GM11168 (cell line): Measurements from ENCODE around the gene TLE4.
"Not testable (repeated sequence)": the region's sequence is repeated elsewhere in the genome, so short reads cannot be mapped to it uniquely, and the experiment has no call there.

ENCODE experiments used
- in situ Hi-C: fragments of 300-500 bp; cut with MboI; formaldehyde crosslinking; loops from one replicate; pipeline ENCODE4 v1.12.0; 2022; ENCODE audit warnings: low sequenced_read_pairs; ENCODE audit not compliant: unreplicated experiment

The TLE4 gene

DNA sequence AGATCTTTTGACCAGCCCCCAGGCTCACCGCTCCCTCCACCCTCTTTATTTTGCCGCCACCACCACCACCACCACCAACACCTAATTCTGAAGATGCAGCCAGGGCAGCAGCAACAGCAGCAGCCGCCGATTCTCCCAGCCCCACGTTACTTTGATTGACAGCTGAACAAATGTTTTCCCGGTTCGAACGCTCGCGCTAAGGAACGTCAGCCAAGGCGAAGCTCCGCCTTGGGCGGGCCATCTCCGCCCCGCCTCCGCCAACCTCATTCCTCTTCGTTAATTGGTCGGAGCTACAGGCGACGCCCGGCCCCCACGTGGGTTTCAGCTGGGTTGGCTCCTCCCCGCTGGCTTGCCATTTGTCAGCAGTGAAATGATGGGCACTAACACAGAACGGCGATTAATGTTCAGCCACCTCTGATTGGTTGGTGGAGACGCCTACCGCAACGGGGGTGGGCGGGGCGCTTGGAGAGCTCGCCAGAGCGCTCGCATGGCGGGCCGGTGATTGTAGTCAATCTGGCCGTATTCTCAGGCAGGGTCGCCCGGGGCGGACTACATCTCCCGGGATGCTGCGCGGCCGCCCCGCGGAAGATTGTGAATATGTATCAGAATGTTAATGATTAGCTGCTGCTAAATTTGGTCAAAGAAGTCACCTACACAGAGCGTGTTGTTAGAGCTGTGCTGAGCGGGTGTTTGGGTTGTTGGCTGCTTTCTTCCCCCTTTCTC, at the start of gene TLE4:
TSS of gene TLE4 (plus strand) at position 657 of the 723 bp plus-strand sequence. CDS start 826 bp downstream, outside the sequence.
- in situ Hi-C loops: loop anchor here (25.0 kb wide), 1 partner anchor 591 kb away; no protein-coding TSS in a partner anchor

DNA sequence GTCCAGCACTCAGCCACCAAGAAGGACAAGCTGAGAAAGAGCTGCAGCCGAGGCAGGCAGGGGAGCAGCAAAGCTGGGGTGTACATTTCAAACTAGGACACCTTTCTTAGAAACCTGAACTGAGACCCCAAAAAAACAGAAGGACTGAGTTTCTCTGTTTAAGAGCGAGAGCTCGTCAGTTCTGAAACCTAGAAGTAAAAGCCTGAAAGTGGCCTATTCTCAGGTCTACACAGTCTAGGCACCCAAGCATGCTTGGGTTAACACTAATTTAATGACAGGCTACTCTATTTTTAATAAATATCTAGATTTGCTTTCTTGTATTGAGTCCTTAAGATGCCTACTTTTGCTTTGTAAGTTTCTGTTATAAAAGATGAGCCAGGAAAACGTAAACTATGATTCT, 49.0 kb upstream of the TLE4 start:
- in situ Hi-C loops: no loop called here

DNA sequence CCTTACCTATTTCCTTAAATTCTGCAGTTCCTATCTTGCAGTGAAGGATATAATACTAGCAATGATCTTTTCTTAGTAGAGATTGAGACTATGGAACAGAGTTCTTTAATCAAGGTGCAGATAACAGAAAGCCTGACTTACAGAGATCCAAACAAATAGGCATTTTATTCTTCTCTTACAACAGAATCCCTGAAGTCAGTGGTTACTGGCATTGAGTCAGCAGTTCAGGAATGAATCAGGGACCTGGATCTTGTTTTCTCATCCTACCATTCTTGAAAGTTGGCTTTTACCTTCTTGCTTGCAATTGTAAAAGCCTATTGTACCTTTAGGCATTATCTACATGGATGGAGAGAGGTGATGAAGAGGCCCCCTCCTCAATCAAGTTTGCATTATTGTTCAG, 47.5 kb upstream of the TLE4 start:
- in situ Hi-C loops: no loop called here

DNA sequence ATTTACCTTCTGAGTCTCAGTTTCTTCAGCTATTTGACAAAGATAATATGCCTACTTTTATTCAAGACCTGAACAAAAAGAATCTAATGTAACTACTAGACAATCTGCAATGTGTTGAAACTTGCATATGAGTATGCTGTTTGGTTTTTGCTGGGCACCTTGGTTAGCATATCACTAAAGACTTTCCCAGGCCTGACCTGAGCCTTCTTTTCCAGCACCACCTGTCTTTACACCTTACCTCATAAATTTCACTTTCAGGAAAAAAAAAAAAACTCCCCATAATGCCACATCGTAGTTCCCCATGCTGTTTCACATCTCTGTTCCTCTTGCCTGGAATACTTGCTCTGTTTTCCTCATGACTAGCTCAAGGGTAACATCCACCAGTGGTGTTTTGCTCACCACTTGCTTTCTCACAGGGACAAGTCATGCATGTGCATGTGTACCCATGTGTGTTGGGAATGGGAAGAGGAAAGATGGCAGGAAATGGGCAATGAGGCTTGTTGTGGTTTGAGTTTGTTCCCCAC, 45.6 kb upstream of the TLE4 start:
- in situ Hi-C loops: no loop called here

DNA sequence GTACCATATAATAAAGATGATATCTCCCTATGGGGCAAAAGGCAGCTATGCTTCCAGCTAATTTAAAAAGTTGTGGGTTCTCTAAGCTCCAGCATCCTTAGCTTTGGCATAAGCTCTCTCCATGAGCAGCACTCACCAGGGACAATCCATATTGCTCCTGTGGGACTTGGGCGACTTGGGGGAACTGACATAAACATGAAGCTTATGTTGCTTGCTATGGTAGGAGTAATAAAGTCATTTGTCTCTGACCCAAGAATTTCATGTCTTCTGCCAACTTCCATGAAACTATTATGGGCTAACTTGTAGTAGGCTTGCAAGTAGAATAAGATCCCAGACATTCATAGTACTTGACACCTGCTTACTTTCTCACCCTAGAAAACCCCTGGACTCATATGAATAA, 36.2 kb upstream of the TLE4 start:
- in situ Hi-C loops: no loop called here

DNA sequence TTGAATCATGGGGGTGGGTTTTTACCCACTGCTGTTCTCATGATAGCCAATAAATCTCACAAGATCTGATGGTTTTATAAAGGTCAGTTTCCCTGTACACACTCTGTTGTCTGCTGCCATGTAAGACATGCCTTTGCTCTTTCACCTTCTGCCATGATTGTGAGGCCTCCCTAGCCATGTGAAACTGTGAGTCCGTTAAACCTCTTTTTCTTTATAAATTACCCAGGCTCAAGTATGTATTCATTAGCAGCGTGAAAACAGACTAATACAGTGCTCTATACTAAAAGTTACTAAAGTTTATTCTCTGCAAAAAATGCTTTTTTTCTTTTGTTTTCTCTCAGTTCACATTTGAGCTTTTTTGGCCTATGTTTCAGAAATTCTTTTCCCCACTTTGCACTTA, 33.9 kb upstream of the TLE4 start:
- in situ Hi-C loops: no loop called here

DNA sequence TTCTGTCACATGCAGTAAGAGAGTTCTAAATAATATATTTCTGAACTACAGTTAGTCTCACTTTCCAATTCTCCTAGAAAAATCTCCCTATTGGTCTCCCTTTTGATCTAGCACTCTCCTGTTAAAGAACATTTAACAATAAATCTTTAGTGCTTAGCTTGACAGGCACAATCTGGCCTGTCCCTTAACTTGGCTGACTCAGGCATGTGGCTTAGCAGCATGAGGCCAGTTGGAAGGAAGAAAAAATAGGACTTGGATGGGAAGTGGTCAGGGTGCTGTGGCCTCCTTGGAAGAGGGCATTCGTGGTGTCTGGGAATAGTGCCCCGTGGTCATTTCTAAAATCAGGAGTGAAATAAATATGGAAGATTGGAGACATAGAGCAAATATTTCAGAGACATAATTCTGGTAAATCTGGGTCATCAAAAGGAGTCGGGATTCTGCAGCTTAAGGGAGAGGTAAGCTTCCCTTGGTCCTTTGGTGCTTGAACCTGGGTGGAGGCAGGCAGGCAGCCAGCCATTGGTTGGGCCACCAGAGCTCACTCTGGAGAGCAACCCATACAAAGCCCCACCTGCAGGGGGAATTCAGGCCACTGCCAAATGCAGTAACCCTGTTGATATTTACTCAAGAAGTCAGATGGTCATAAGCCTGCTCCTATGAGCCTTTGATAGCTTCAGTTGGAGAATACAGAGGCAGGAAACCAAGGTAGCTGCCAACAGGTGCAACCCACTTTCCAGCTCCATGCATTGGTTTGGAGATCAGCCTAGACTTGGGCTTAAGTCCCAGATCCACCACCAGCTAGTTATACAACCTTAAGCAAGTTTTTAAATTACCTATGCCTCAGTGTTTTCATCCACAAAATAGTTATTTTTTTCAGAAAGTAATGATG, 28.8 kb upstream of the TLE4 start:
- in situ Hi-C loops: no loop called here

DNA sequence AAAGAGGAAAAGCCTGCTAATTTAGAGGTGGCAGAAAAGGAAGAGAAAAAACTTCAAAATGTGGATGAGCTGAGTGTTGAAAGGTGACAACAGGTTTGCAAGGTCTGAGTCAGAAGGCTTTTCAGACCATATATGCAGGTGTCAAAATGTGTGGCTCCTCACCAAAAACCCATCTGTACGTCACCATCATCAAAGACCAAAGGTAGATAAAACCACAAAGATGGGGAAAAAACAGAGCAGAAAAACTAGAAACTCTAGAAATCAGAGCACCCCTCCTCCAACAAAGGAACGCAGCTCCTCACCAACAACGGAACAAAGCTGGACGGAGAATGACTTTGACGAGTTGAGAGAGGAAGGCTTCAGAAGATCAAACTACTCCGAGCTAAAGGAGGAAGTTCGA, 27.4 kb upstream of the TLE4 start:
- in situ Hi-C loops: not testable (repeated sequence)

DNA sequence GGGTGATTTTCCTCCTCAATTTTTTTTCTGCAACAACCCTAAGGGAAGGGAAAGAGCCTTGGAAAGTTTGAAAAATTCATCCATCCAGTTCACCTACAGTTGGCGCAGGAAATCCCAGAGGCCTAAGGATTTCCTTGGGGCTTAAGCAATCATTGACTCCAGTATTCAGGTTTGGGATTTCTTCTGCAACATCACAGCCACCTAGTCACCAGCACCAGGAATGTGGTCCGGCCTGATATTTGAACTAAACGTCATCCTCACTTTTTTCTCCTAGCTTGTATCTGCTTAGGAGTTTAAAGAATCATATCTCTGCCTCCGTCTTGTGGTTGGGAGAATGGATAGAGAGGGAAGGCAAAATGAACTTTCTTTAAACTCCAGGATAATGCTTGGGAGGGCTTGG, 20.2 kb upstream of the TLE4 start:
- in situ Hi-C loops: loop anchor here (25.0 kb wide), 1 partner anchor 611 kb away; no protein-coding TSS in a partner anchor

DNA sequence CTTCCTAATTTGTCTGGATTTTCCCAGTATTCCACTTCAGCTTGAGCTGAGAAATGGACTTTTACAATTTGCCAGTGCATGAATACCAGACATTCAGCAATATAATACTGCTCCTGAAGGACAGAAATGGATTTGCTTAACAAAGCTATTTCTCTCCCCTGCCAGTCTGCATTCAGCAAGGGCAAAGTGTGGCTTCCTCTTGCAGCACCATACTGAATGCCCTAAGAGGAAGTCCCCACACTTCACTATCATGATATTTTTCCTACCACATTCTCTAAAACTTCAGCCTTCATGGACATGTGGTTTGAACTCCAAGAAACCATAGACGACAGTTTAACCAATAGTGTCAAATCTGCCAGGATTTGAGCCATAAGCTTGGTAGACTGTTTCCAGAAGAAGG, 19.8 kb upstream of the TLE4 start:
- in situ Hi-C loops: loop anchor here (25.0 kb wide), 1 partner anchor 610 kb away; no protein-coding TSS in a partner anchor

DNA sequence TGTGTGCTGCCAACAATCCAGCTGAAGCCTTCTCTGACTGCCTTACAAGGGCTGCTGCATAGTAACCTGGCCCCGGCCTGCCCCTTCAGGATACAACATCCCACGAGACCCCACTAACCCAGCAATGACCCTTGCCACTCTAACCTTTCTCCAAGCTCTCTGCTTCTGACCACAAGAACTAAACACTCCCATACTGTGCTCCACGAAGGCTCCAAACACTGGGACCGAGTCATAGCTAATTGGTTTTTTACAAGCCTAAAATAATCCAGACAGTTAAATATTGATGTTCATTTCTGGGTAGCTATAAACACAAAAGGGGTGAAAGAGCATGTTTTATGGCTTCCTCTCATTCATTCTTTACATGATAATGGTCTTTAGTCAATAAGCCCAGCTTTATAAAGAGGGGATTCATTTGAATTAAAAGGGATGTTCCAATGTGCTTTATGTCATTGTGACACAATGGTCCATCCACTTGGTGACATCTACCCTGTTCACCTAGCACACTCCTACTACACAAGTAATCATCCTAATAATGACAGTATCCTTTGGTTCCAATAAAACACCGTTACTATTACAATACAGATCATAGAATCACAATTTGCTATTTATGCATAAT, 16.2 kb upstream of the TLE4 start:
- in situ Hi-C loops: loop anchor here (25.0 kb wide), 1 partner anchor 607 kb away; no protein-coding TSS in a partner anchor

DNA sequence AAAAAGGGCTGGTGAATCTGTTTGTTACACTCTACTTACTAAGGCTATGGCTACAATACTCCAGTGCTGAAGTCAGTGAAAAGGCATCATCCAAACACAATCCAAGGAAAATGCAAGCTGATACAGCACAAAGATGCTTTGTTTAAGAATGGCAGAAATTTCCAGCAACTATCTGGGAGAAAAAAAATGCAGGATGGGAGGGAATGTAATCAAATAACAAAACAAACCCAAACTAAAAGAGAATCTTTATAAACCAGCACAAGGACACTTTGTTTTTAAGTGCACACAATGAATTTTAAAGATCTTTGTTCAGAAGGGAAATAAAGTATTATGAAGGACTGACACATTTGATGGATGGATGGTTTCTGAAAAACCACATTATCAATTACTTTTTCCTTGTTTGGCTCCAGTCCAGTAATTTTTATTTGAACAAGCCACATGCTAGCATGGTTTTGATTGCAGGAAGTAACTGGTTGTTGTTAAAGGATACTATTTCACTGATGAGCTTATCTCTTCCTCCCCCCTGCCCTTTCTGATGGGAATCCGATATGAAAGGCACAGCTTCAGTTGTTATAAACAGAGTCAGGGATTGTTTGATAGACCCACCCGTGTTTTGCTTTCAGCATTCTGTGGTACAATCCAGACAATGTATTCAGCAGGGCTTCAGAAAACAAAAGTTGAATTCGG, 12.1 kb upstream of the TLE4 start:
- in situ Hi-C loops: loop anchor here (25.0 kb wide), 1 partner anchor 603 kb away; no protein-coding TSS in a partner anchor

DNA sequence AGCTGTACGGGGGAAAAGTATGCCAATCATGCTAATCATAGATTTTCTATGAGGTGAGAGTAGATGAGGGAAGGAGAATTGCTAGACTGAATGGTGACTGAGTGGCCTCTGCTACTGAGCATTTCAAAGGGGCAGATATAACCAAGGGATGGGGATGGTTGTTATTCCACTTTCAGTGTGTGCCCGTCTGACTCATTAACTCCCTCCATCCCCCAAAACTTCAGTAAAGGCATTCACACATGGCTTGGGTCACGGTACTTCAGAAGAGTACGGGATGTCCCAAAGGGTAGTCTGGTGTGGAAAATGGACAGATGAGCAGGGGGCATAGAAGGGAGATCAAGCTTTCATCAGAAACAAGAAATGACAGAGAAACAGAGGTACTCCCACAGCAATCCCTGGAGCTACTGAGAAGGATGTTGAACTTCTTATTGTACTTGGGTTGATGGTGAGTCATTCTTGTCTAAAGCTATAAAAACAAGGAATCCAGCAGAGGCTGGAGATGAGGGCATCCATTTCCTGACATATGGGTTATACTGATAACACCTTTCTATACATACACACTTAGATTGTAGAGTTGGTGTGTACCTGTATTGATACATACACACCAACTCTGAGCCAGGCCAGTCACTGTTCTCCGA, 8.9 kb upstream of the TLE4 start:
- in situ Hi-C loops: loop anchor here (25.0 kb wide), 1 partner anchor 599 kb away; no protein-coding TSS in a partner anchor

DNA sequence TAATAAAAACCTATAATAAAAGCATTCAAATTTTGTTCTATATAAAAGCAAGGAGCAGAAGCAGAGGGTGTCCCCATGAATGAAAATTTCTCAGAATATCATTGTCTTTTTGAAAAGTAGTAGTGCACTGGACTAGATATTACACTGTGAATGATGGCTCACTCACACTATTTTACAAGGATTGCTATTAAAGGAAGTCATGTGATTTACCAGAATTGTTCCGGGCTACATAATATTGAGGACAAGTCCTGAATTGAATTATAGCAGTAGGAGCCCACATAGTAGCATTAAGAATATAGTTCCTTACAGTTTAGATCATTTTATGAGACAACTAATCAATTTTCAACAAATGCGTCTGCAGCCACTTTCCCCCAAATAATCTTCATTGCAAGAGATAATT, 7.7 kb upstream of the TLE4 start:
- in situ Hi-C loops: loop anchor here (25.0 kb wide), 1 partner anchor 598 kb away; no protein-coding TSS in a partner anchor

DNA sequence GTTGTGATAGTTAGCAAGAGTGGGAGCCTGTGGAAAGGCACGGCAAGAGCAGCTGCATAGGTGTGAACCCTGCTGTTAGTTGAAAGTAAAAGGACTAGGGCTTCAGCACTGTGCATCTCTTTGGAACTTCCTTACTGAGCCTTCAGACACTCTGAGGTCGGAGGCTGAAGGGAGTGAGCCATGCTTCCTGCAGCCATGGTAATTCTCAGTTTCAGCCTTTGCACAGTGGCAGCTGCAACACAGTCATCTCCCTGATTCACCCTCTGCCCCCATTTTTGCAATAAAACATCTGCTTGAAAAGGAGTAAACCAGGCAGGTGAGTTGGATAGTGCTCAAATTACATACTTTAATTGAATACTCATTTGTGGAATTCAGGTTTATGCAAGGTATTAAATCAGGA, 6.5 kb upstream of the TLE4 start:
- in situ Hi-C loops: loop anchor here (25.0 kb wide), 1 partner anchor 597 kb away; no protein-coding TSS in a partner anchor

DNA sequence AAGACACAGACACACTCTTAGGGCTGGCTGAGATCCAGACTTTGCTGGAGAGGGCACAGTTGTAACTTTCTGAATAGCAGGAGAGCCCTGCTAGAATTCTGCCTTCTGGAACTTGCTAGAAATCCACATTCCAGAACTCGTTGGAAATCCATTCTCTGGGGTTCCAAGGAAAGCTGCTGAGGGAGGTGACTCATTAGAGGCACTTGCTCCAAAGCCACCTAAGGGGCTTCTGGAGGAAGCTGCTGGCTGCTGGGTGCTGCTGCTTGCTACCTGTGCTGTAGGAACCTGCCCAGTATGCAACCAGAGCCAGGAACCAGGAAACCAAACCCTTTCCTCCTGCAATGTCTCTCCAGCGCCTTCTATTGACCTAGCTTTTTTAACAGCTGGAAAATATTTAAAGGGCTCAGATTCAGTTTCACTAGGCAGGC, 4.1 kb upstream of the TLE4 start:
- in situ Hi-C loops: loop anchor here (25.0 kb wide), 1 partner anchor 595 kb away; no protein-coding TSS in a partner anchor

DNA sequence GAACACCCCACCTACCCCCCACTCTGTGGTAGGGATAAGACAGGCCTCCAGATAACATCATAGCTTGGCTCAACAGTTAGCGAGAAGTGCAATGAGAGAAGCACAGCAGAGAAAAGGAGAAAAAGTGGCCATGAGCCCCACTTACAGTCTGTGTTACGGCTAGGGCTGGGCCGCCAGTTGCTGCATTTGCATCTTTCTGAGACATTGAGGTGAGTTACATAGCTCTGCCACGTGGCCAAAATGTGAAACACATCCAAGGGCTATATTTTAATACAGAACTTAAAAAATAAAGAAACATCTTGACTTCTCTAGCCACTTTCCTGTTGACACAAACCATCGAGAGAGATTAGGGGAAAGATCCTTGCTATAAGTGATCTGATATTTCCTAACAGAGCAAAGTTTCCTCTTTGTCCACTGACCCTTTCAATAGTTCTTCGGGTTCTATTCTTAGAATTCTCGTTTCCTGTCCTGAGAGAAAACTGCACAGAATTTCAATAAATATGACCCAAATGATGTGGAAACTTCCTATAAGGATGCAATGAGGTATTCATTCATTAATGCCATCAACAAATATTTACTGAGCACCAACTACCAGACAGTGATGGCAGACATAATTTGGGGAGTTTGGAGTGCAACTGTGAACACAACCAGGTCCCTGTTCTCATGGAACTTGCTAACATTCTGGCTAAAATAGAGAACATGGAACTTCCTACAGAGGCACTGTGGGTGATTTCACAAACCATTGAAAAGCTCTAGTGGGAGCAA, 3.2 kb upstream of the TLE4 start:
- in situ Hi-C loops: loop anchor here (25.0 kb wide), 1 partner anchor 594 kb away; no protein-coding TSS in a partner anchor

DNA sequence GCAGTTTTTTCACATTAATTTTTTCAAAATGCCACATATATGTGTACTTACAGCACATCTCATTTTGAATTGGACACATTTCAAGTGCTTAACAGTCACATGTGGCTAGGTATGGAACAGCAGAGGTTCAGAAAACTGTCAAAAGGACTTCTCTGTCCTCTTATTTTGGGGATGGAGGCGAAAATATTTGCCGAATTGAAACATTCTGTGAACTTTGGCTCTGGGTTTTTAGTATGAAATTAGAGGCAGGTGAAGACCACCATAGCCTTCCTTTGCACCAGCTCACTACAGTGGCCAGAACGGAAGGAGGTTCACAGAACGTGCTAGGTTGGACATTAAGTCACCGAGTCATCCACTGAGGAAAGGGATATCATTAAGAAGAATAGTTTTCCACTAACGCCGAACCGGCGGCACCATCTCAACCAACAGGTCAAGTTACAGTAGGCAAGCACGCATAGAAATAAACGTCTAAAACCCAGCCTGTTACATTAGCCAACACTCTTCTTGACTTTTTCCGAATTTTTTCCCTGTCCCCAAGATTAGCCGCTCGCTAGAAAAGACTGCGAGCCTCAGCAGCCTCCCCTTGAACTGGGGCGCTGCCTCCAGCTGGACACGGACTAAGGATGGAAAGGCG, 1.8 kb upstream of the TLE4 start:
- in situ Hi-C loops: loop anchor here (25.0 kb wide), 1 partner anchor 592 kb away; no protein-coding TSS in a partner anchor
